Mammary epithelial cell (primary cell): ENCODE data around the gene GPAM.

Experiments used
- CTCF ChIP-seq, 2 donors: IDR thresholded peaks in 1 of 2; conservative IDR thresholded peaks in 1 of 2; 2 replicates each; pipeline ENCODE4 v1.5.1; 2011 to 2012; ENCODE audit warnings: inconsistent platforms in 2 of 2, low read length in 2 of 2, mild to moderate bottlenecking in 2 of 2, control low read depth in 1 of 2, low read depth in 1 of 2; ENCODE audit not compliant: insufficient read depth in 1 of 2; ENCODE audit errors: extremely low read depth in 1 of 2
- EZH2 ChIP-seq: IDR thresholded peaks from 2 replicates; pipeline ENCODE4 v1.6.1; 2012; ENCODE audit warnings: low read length, inconsistent platforms, borderline replicate concordance

DNA sequence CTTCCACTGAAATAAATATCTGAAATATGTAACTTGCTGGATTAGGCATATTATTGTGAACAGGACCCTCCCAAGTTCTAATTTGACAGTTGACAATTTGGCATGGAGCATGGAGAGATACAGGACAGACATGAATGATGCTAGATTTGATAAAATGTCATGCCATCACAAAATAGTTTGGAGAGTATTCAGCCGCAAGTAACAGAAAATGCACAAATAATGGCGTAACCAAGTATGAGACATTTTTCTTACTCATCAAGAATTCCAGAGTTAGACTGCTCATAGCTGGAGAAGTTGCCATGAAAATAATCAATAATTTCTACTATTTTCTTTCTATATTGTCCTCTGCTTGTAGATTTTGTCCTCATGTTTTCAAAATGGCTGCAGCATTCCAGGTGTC is 45.5 kb upstream of the GPAM start:
- no peak for TF ChIP-seq CTCF (conservative IDR thresholded peaks at IDR 0.05 in 1 of 2, IDR thresholded peaks at IDR 0.05 in 1 of 2; ENCODE audit: extremely low read depth in 1 of 2, insufficient read depth in 1 of 2, low read depth in 1 of 2, low read length in 2 of 2)
- TF ChIP-seq EZH2: no peak
